Hematopoietic multipotent progenitor cell treated with erythropoietin and hydrocortisone succinate and interleukin-3 and kit ligand, for 8 days (in vitro differentiated cells): ENCODE results near the gene TSR3.
A peak's percentile ranks its signal among the peaks of the same experiment; 100 is the strongest.

Experiments
- DNase-seq: peaks from one replicate; pipeline ENCODE4 v3.0.0-alpha.2; 2015

TSR3 gene

GRCh38 chr16:1305823-1306222, 45.9 kb downstream of the TSR3 start:
- DNase-seq: no peak

- no peak for DNase-seq
Observed at GRCh38 chr16:1301562-1301961, 50.1 kb downstream of the TSR3 start.

- peak; percentile 47 for DNase-seq
Observed at GRCh38 chr16:1300664-1301476, 50.8 kb downstream of the TSR3 start.

- no peak for DNase-seq
Observed at GRCh38 chr16:1299868-1300203, 51.8 kb downstream of the TSR3 start.
